NK-92 (cell line): Measurements from ENCODE around the gene SHISA2.

Experiments
- DNase-seq: peaks from one replicate; lab custom pipeline; 2025; ENCODE audit not compliant: unreplicated experiment; lab: John Stamatoyannopoulos, UW

The SHISA2 gene

GRCh38 chr13:26019881-26020870 lies 31.6 kb downstream of the SHISA2 start:
- no peak for DNase-seq

GRCh38 chr13:26019251-26019650 lies 32.6 kb downstream of the SHISA2 start:
- no peak for DNase-seq

- no peak for DNase-seq
Measured at GRCh38 chr13:26017932-26018665, 33.7 kb downstream of the SHISA2 start.

GRCh38 chr13:26017196-26017921 lies 34.5 kb downstream of the SHISA2 start:
- no peak for DNase-seq

- no peak for DNase-seq
Measured at GRCh38 chr13:26016189-26016588, 35.6 kb downstream of the SHISA2 start.

- no peak for DNase-seq
Measured at GRCh38 chr13:26015271-26016125, 36.3 kb downstream of the SHISA2 start.

GRCh38 chr13:26012995-26013394 lies 38.8 kb downstream of the SHISA2 start:
- no peak for DNase-seq

GRCh38 chr13:26011996-26012821 lies 39.6 kb downstream of the SHISA2 start:
- no peak for DNase-seq

- DNase-seq = no peak
Measured at GRCh38 chr13:26011208-26011573, 40.6 kb downstream of the SHISA2 start.

GRCh38 chr13:26010487-26011207 lies 41.2 kb downstream of the SHISA2 start:
- DNase-seq = no peak

GRCh38 chr13:26007261-26008125 lies 44.3 kb downstream of the SHISA2 start:
- no peak for DNase-seq
